ENCODE measurements around the gene MMS19. TPM values are rescaled to one million over a fixed set of nuclear protein-coding genes. Genes with fewer than 3 reads are reported as not detected.

Gene MMS19
- total and polyA plus RNA-seq, 10 of the 15 experiments (the other 5 are each of a cell fraction or from before 2014, with no cell fraction given) = 40.2 to 112 (median 69.0) TPM

- TF ChIP-seq ESRRA (IDR thresholded peaks at IDR 0.05; ENCODE audit: low read length) (no peak), MYC (IDR thresholded peaks at IDR 0.05; ENCODE audit: insufficient read depth, insufficient read length, insufficient replicate concordance, low read length, severe bottlenecking) (no peak), USF2 (IDR thresholded peaks at IDR 0.05; ENCODE audit: borderline replicate concordance, low read depth, low read length) (no peak)
Observed at GRCh38 chr10:97482381-97482780, 15.8 kb downstream of the MMS19 start (continued).

- H3K4me3 ChIP-seq = no peak overlapping the region
- no peak overlapping the region for H3K27ac ChIP-seq (ENCODE audit: control insufficient read depth, insufficient read depth)
- no peaks in the 10 kb centered on the region for H3K9me3 ChIP-seq (replicated peaks; ENCODE audit: control insufficient read depth, insufficient read depth, low read length)
- H3K4me2 ChIP-seq (ENCODE audit: control insufficient read depth, insufficient read depth) = no peak overlapping the region
- H3K9ac ChIP-seq (ENCODE audit: control insufficient read depth, insufficient read depth, low read length) = no peak overlapping the region
- BruUV-seq (replicated peaks) = no TSS peak
- 99% methylated on average over 4 of the region's 4 CpGs for WGBS (ENCODE audit: insufficient coverage, insufficient replicate concordance, low lambda C conversion rate, missing lambda C conversion rate)
- CTCF ChIA-PET = no interaction called here
- no peaks in the 10 kb centered on the region for H3K27me3 ChIP-seq (replicated peaks in 1 of 2; ENCODE audit: control insufficient read depth in 2 of 2, insufficient read depth in 2 of 2, low read length in 1 of 2)
- H3K79me2 ChIP-seq (ENCODE audit: control insufficient read depth, insufficient read depth, low read length) = peaks cover 7% of the 10 kb centered on the region
- POLR2A ChIA-PET = no interaction called here
- H4K20me1 ChIP-seq (ENCODE audit: control insufficient read depth, insufficient read depth) = no peaks in the 10 kb centered on the region
- RAD21 ChIA-PET (ENCODE audit: unreplicated experiment) = no interaction called here
- intact Hi-C loops (cut with micrococcal nuclease; ENCODE audit: unreplicated experiment) = no loop called here
- in situ Hi-C loops (cut with MboI) = no loop called here
- no peak for FAIRE-seq
- no peak overlapping the region for H2AFZ ChIP-seq (ENCODE audit: control insufficient read depth, low read depth, low read length)
- peaks cover 8 to 23% of the 10 kb centered on the region in 2 experiments for H3K36me3 ChIP-seq (ENCODE audit: control insufficient read depth in 2 of 2, insufficient read depth in 2 of 2, low read length in 1 of 2)
- SMC1A ChIA-PET (ENCODE audit: uncharacterized antibody, unreplicated experiment) = interaction anchor here (1.3 kb wide), 1 partner anchor 14 kb away, joined by 7 read pairs; no protein-coding TSS in a partner anchor
- TF ChIP-seq SPI1 (IDR thresholded peaks at IDR 0.05; ENCODE audit: borderline replicate concordance, insufficient read depth, low read depth, low read length) (no peak), KDM1A (IDR thresholded peaks at IDR 0.05; ENCODE audit: borderline replicate concordance) (no peak), SP1 (IDR thresholded peaks at IDR 0.05; ENCODE audit: low read depth, low read length) (no peak)
- ATAC-seq = no peak
- DNase-seq (ENCODE audit: low read depth, low spot score) = no peak
- no peaks in the 10 kb centered on the region for H3K4me1 ChIP-seq (ENCODE audit: control insufficient read depth, insufficient read depth, low read length)
Observed at GRCh38 chr10:97481071-97481470, 17.2 kb downstream of the MMS19 start.
